PFSK-1 (cell line): ENCODE data around the gene LRRC27.

Experiments used
- POLR2AphosphoS5 ChIP-seq: IDR thresholded peaks from 2 replicates; pipeline ENCODE4 v1.6.1; 2012; ENCODE audit warnings: low read depth, mild to moderate bottlenecking, control low read depth, low read length, moderate library complexity
- SIN3A ChIP-seq: IDR thresholded peaks from 2 replicates; pipeline ENCODE4 v1.6.1; 2012; ENCODE audit warnings: mild to moderate bottlenecking, low read length, moderate library complexity, borderline replicate concordance; ENCODE audit not compliant: insufficient read depth
- TAF1 ChIP-seq: IDR thresholded peaks from 2 replicates; pipeline ENCODE4 v1.6.1; 2012; ENCODE audit warnings: low read length, control low read depth, borderline replicate concordance; ENCODE audit not compliant: insufficient read depth
- TF ChIP-seq, protein P1 (sequence below), 2 experiments: IDR thresholded peaks; 2 replicates each; pipeline versions ENCODE4 v1.6.1 to v1.8.0; 2011 to 2012; ENCODE audit warnings: low read depth in 2 of 2, low read length in 2 of 2, control low read depth in 1 of 2, inconsistent platforms in 1 of 2, mild to moderate bottlenecking in 1 of 2, moderate library complexity in 1 of 2; ENCODE audit not compliant: insufficient read depth in 1 of 2

DNA sequence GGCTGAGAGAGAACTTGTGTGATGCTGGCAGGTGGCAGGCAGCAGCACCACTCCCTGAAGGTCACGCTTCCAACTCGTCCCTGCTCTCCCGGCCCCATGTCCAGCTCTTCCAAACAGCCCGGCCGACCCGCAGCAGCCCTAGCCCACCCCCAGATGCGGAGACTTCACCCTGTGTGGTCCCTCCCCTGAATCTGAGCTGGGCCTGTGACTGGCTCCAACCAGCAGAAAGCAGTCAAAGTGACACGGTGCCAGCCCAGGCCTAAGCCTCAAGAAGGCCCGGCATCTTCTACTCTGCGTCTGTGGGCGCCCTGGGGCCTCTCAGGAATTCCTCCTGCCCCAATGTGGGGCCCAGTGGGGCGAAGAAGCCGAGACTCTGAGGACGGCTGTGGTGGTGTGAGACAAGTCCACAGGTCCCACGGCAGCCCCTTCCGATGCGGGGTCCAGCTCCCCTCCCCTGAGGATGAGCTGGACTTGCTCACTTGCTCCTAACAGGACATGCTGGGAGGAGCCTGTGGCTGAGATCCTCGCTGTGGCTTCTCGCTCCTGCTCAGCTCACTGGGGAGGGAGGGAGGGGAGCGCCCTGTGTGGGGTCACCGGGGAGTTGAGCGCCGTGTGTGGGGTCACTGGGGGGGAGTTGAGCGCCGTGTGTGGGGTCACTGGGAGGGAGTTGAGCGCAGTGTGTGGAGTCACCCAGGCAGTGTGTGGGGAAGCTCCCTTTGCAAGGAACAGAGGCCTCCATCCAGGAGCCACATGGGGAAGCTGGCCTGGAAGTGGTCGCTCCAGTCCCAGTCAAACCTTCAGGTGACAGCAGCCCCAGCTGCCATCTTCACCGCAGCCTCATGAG is 33.7 kb upstream of the LRRC27 start:
- TF ChIP-seq, protein P1, sequence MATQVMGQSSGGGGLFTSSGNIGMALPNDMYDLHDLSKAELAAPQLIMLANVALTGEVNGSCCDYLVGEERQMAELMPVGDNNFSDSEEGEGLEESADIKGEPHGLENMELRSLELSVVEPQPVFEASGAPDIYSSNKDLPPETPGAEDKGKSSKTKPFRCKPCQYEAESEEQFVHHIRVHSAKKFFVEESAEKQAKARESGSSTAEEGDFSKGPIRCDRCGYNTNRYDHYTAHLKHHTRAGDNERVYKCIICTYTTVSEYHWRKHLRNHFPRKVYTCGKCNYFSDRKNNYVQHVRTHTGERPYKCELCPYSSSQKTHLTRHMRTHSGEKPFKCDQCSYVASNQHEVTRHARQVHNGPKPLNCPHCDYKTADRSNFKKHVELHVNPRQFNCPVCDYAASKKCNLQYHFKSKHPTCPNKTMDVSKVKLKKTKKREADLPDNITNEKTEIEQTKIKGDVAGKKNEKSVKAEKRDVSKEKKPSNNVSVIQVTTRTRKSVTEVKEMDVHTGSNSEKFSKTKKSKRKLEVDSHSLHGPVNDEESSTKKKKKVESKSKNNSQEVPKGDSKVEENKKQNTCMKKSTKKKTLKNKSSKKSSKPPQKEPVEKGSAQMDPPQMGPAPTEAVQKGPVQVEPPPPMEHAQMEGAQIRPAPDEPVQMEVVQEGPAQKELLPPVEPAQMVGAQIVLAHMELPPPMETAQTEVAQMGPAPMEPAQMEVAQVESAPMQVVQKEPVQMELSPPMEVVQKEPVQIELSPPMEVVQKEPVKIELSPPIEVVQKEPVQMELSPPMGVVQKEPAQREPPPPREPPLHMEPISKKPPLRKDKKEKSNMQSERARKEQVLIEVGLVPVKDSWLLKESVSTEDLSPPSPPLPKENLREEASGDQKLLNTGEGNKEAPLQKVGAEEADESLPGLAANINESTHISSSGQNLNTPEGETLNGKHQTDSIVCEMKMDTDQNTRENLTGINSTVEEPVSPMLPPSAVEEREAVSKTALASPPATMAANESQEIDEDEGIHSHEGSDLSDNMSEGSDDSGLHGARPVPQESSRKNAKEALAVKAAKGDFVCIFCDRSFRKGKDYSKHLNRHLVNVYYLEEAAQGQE (IDR thresholded peaks at IDR 0.05; ENCODE audit: insufficient read depth in 1 of 2, low read depth in 2 of 2, low read length in 2 of 2) = no peak
- TF ChIP-seq TAF1 (no peak), SIN3A (no peak), POLR2AphosphoS5 (no peak)
